Lower lobe of right lung (tissue), 2 donors: ENCODE measurements around the gene GON7. TPM values are rescaled to one million over a fixed set of nuclear protein-coding genes. Genes with fewer than 3 reads are reported as not detected.
A peak's percentile ranks its signal among the peaks of the same experiment; 100 is the strongest.
"Not testable (repeated sequence)": the region's sequence is repeated elsewhere in the genome, so short reads cannot be mapped to it uniquely, and the experiment has no call there.

Source experiments
- ATAC-seq, 2 donors: fragments of 200-7000 bp; cut with Tn5 transposase; one replicate each; pipeline ENCODE4 v1.9.1; 2020 to 2022; ENCODE audit warnings: mild to moderate bottlenecking in 2 of 2, moderate library complexity in 2 of 2
- DNase-seq: peaks from one replicate; pipeline ENCODE4 v3.0.0-alpha.2; 2020
- H3K27ac ChIP-seq: fragments of 200-600 bp; one replicate; pipeline ENCODE4 v1.8.0; 2022
- H3K27me3 ChIP-seq: fragments of 200-600 bp; one replicate; pipeline ENCODE4 v1.8.0; 2022; ENCODE audit warnings: low read depth
- H3K36me3 ChIP-seq: fragments of 200-600 bp; one replicate; pipeline ENCODE4 v1.8.0; 2022; ENCODE audit warnings: mild to moderate bottlenecking
- H3K4me1 ChIP-seq: fragments of 200-600 bp; one replicate; pipeline ENCODE4 v1.8.0; 2022
- H3K4me3 ChIP-seq: fragments of 200-600 bp; one replicate; pipeline ENCODE4 v1.8.0; 2022; ENCODE audit warnings: mild to moderate bottlenecking
- H3K9me3 ChIP-seq: fragments of 200-600 bp; one replicate; pipeline ENCODE4 v1.8.0; 2022
- CTCF ChIP-seq: fragments of 200-600 bp; IDR thresholded peaks from one replicate; pipeline ENCODE4 v1.8.0; 2022; ENCODE audit warnings: antibody characterized with exemption, mild to moderate bottlenecking
- intact Hi-C: fragments of 100-400 bp; cut with DNase I; formaldehyde crosslinking; loops from one replicate; pipeline ENCODE4 v1.11.0; 2022
- total RNA-seq: library from RNA; stranded (reverse); fragmentation: NEBNext Ultra II Directional; extraction: Animal tissue kit (Norgen Biotek cat#: 25700); gene quantifications from one replicate; pipeline ENCODE4 v1.2.1, GENCODE V29; 2021
- donor health status: DM: no; HTN: yes; CAD: no; lungs with severe emphysema.

Gene GON7
- total RNA-seq, 1 donor from 2014 or later: 12.9 TPM

GRCh38 chr14:93183596-93184317, 23.1 kb downstream of the GON7 start:
- ATAC-seq: peak; percentile 15 to 40

GRCh38 chr14:93175492-93175891, 31.4 kb downstream of the GON7 start:
- Histone ChIP-seq H3K36me3 (no peaks in the 10 kb centered on the region), H3K9me3 (no peaks in the 10 kb centered on the region), H3K27me3 (no peaks in the 10 kb centered on the region), H3K27ac (no peak overlapping the region), H3K4me1 (no peaks in the 10 kb centered on the region), H3K4me3 (no peak overlapping the region)
- no peak for TF ChIP-seq CTCF
- ATAC-seq (no peak), DNase-seq (no peak)
- intact Hi-C loops: no loop called here

More at GRCh38 chr14:93183596-93184317, 23.1 kb downstream of the GON7 start:
- Histone ChIP-seq H3K36me3 (peaks cover 44% of the 10 kb centered on the region), H3K9me3 (no peaks in the 10 kb centered on the region), H3K4me1 (peaks cover 32% of the 10 kb centered on the region), H3K27ac (peak overlapping the region; percentile 98), H3K27me3 (no peaks in the 10 kb centered on the region), H3K4me3 (peak overlapping the region; percentile 97)
- no peak for TF ChIP-seq CTCF
- no peak for DNase-seq
- intact Hi-C loops: no loop called here

GRCh38 chr14:93174731-93175130, 32.1 kb downstream of the GON7 start:
- intact Hi-C loops, ATAC-seq: not testable (repeated sequence)

GRCh38 chr14:93173943-93174395, 32.9 kb downstream of the GON7 start:
- no peaks in the 10 kb centered on the region for H3K27me3 ChIP-seq
- H3K4me1 ChIP-seq: no peaks in the 10 kb centered on the region
- no peak overlapping the region for H3K27ac ChIP-seq
- ATAC-seq: no peak
- TF ChIP-seq CTCF: no peak
- no peak overlapping the region for H3K4me3 ChIP-seq
- no peaks in the 10 kb centered on the region for H3K36me3 ChIP-seq
- intact Hi-C loops: no loop called here
- no peak for DNase-seq
- no peaks in the 10 kb centered on the region for H3K9me3 ChIP-seq

More at GRCh38 chr14:93174731-93175130, 32.1 kb downstream of the GON7 start:
- H3K27me3 ChIP-seq, DNase-seq, H3K9me3 ChIP-seq, H3K36me3 ChIP-seq, H3K4me3 ChIP-seq, H3K27ac ChIP-seq, H3K4me1 ChIP-seq: not testable (repeated sequence)

GRCh38 chr14:93171376-93171775, 35.5 kb downstream of the GON7 start:
- Histone ChIP-seq H3K9me3 (no peaks in the 10 kb centered on the region), H3K27ac (no peak overlapping the region), H3K36me3 (no peaks in the 10 kb centered on the region), H3K4me3 (no peak overlapping the region), H3K27me3 (no peaks in the 10 kb centered on the region), H3K4me1 (no peaks in the 10 kb centered on the region)
- intact Hi-C loops: no loop called here
- DNase-seq (no peak), ATAC-seq (no peak)
- no peak for TF ChIP-seq CTCF

GRCh38 chr14:93170141-93170540, 36.7 kb downstream of the GON7 start:
- H3K36me3 ChIP-seq, DNase-seq, intact Hi-C loops, H3K4me1 ChIP-seq, ATAC-seq, H3K27ac ChIP-seq, H3K9me3 ChIP-seq, H3K27me3 ChIP-seq, H3K4me3 ChIP-seq: not testable (repeated sequence)

GRCh38 chr14:93169619-93170018, 37.2 kb downstream of the GON7 start:
- H3K4me3 ChIP-seq, H3K27ac ChIP-seq, intact Hi-C loops, H3K36me3 ChIP-seq, H3K27me3 ChIP-seq, ATAC-seq, H3K9me3 ChIP-seq, H3K4me1 ChIP-seq, DNase-seq: not testable (repeated sequence)

GRCh38 chr14:93168610-93169009, 38.3 kb downstream of the GON7 start:
- DNase-seq, H3K27me3 ChIP-seq, H3K4me3 ChIP-seq, H3K36me3 ChIP-seq, H3K4me1 ChIP-seq, intact Hi-C loops, ATAC-seq, H3K9me3 ChIP-seq, H3K27ac ChIP-seq: not testable (repeated sequence)

GRCh38 chr14:93165271-93166265, 41.3 kb downstream of the GON7 start:
- H3K36me3 ChIP-seq, intact Hi-C loops, H3K27me3 ChIP-seq, H3K27ac ChIP-seq, ATAC-seq, H3K4me1 ChIP-seq, H3K4me3 ChIP-seq, DNase-seq, H3K9me3 ChIP-seq: not testable (repeated sequence)
